ENCODE results near the gene MINDY2. TPM values are rescaled to one million over a fixed set of nuclear protein-coding genes. Genes with fewer than 3 reads are reported as not detected.

Gene MINDY2
- total RNA-seq, 4 donors from 2014 or later = 27.1 to 31.3 (median 28.2) TPM

DNA sequence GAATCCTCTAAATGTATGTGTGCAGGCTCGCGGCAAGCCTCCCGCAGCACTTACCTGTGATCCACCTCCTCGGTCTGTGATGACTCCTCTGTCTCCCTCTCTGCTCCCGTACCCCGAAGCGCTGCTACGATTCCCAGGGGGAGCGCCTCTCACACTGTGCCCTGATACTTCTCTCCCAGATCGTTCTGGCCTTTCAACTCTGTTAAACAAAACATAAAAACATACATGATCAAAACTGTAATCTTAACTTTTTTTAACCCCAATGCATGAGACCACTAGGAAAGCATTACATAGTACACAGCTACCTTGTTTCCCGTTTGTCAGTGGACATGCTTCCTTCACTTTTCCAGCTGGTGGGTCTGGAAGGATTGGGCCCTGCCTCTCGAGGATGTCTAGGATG is 115.8 kb downstream of the MINDY2 start:
- H3K4me1 ChIP-seq = no peaks in the 10 kb centered on the region
- no peak overlapping the region for H3K4me3 ChIP-seq (replicated peaks in 1 of 3)
- H3K27me3 ChIP-seq = no peaks in the 10 kb centered on the region
- 92 to 97% methylated on average over 12 of the region's 12 CpGs for WGBS, 2 donors
- no peak for DNase-seq
- peaks cover 88 to 93% of the 10 kb centered on the region in 2 donors for H3K36me3 ChIP-seq
- no peaks in the 10 kb centered on the region for H3K9me3 ChIP-seq
- TF ChIP-seq CTCF (IDR thresholded peaks at IDR 0.05) (no peak), POLR2A (IDR thresholded peaks at IDR 0.05) (no peak)
- no peak overlapping the region for H3K27ac ChIP-seq
- intact Hi-C loops (cut with DNase I) = no loop called here

- TF ChIP-seq POLR2A (IDR thresholded peaks at IDR 0.05) (no peak), CTCF (IDR thresholded peaks at IDR 0.05) (no peak)
- Histone ChIP-seq H3K4me1 (no peaks in the 10 kb centered on the region), H3K27me3 (no peaks in the 10 kb centered on the region), H3K4me3 (replicated peaks in 1 of 3) (no peak overlapping the region), H3K27ac (no peak overlapping the region), H3K9me3 (no peaks in the 10 kb centered on the region), H3K36me3 (peaks cover 83 to 89% of the 10 kb centered on the region in 2 donors)
- WGBS, 2 donors = 93% methylated on average over 7 of the region's 7 CpGs
- intact Hi-C loops (cut with DNase I) = no loop called here
- no peak for DNase-seq
Observed at GRCh38 chr15:58889363-58889762, 118.3 kb downstream of the MINDY2 start.

GRCh38 chr15:58898150-58898680 is 127.1 kb downstream of the MINDY2 start:
- Histone ChIP-seq H3K27ac (no peak overlapping the region), H3K27me3 (no peaks in the 10 kb centered on the region), H3K9me3 (no peaks in the 10 kb centered on the region), H3K4me3 (replicated peaks in 1 of 3) (no peak overlapping the region), H3K36me3 (peaks cover 10 to 31% of the 10 kb centered on the region in 2 donors), H3K4me1 (no peaks in the 10 kb centered on the region)
- no peak for DNase-seq
- intact Hi-C loops (cut with DNase I) = no loop called here
- TF ChIP-seq CTCF (IDR thresholded peaks at IDR 0.05) = no peak
- TF ChIP-seq POLR2A (IDR thresholded peaks at IDR 0.05) = no peak
- 94 to 97% methylated on average over 1 of the region's 1 CpG for WGBS, 2 donors

GRCh38 chr15:58900631-58901030 is 129.5 kb downstream of the MINDY2 start:
- peaks cover 3 to 25% of the 10 kb centered on the region in 2 donors for H3K36me3 ChIP-seq
- H3K4me1 ChIP-seq = no peaks in the 10 kb centered on the region
- no peaks in the 10 kb centered on the region for H3K27me3 ChIP-seq
- H3K27ac ChIP-seq = no peak overlapping the region
- no peak for TF ChIP-seq POLR2A (IDR thresholded peaks at IDR 0.05)
- no peak for TF ChIP-seq CTCF (IDR thresholded peaks at IDR 0.05)
- no peak overlapping the region for H3K4me3 ChIP-seq (replicated peaks in 1 of 3)
- DNase-seq = no peak
- WGBS, 2 donors = 88 to 91% methylated on average over 3 of the region's 3 CpGs
- intact Hi-C loops (cut with DNase I) = no loop called here
- H3K9me3 ChIP-seq = no peaks in the 10 kb centered on the region

GRCh38 chr15:58908550-58909309 is 137.6 kb downstream of the MINDY2 start:
- H3K36me3 ChIP-seq = peaks cover 5 to 6% of the 10 kb centered on the region in 2 donors
- no peak overlapping the region for H3K4me3 ChIP-seq (replicated peaks in 1 of 3)
- no peaks in the 10 kb centered on the region for H3K9me3 ChIP-seq
- H3K27me3 ChIP-seq = no peaks in the 10 kb centered on the region
- intact Hi-C loops (cut with DNase I) = no loop called here
- peaks cover 0 to 5% of the 10 kb centered on the region in 2 donors for H3K4me1 ChIP-seq
- no peak for TF ChIP-seq CTCF (IDR thresholded peaks at IDR 0.05)
- TF ChIP-seq POLR2A (IDR thresholded peaks at IDR 0.05) = no peak
- WGBS, 2 donors = 97% methylated on average over 6 of the region's 6 CpGs
- no peak for DNase-seq
- H3K27ac ChIP-seq = no peak overlapping the region
